HG03457 (cell line): ENCODE results near the gene ZMAT3.
"Not testable (repeated sequence)": the region's sequence is repeated elsewhere in the genome, so short reads cannot be mapped to it uniquely, and the experiment has no call there.

Source experiments
- ATAC-seq: cut with Tn5 transposase; IDR thresholded peaks from one replicate; pipeline ENCODE4 v1.9.1; 2021; ENCODE audit warnings: moderate number of reproducible peaks; ENCODE audit not compliant: unreplicated experiment

Gene ZMAT3

GRCh38 chr3:179069762-179070390 lies 1.7 kb downstream of the ZMAT3 start:
- no peak for ATAC-seq

- no peak for ATAC-seq
These were observed 2.7 kb downstream of the ZMAT3 start for GRCh38 chr3:179068779-179069530.

- ATAC-seq, result no peak
These were observed 3.8 kb downstream of the ZMAT3 start for GRCh38 chr3:179067839-179068238.

- ATAC-seq, result no peak
These were observed 4.3 kb downstream of the ZMAT3 start for GRCh38 chr3:179067291-179067690.

- ATAC-seq, result no peak
These were observed 7.6 kb downstream of the ZMAT3 start for GRCh38 chr3:179063945-179064560.

- no peak for ATAC-seq
These were observed 15.3 kb downstream of the ZMAT3 start for GRCh38 chr3:179056326-179056725.

- ATAC-seq, result not testable (repeated sequence)
These were observed 17.0 kb downstream of the ZMAT3 start for GRCh38 chr3:179054565-179054964.

- peak; percentile 81 for ATAC-seq
These were observed 24.9 kb downstream of the ZMAT3 start for GRCh38 chr3:179046497-179047353.

GRCh38 chr3:179045719-179046402 lies 25.7 kb downstream of the ZMAT3 start:
- peak; percentile 52 for ATAC-seq

GRCh38 chr3:179038899-179039251 lies 32.7 kb downstream of the ZMAT3 start:
- not testable (repeated sequence) for ATAC-seq

GRCh38 chr3:179038216-179038898 lies 33.3 kb downstream of the ZMAT3 start:
- no peak for ATAC-seq

GRCh38 chr3:179037351-179037750 lies 34.3 kb downstream of the ZMAT3 start:
- no peak for ATAC-seq

- no peak for ATAC-seq
These were observed 34.8 kb downstream of the ZMAT3 start for GRCh38 chr3:179036626-179037300.

- no peak for ATAC-seq
These were observed 35.4 kb downstream of the ZMAT3 start for GRCh38 chr3:179036226-179036625.

- ATAC-seq, result no peak
These were observed 36.4 kb downstream of the ZMAT3 start for GRCh38 chr3:179035232-179035631.

GRCh38 chr3:179033304-179033657 lies 38.3 kb downstream of the ZMAT3 start:
- ATAC-seq, result not testable (repeated sequence)

- ATAC-seq, result not testable (repeated sequence)
These were observed 38.9 kb downstream of the ZMAT3 start for GRCh38 chr3:179032454-179033303.

GRCh38 chr3:179029096-179029495 lies 42.5 kb downstream of the ZMAT3 start:
- ATAC-seq, result no peak

- ATAC-seq, result no peak
These were observed 43.2 kb downstream of the ZMAT3 start for GRCh38 chr3:179028408-179028807.
